Effector memory CD4-positive, alpha-beta T cell (primary cell): ENCODE data around the gene U2SURP.
"Not testable (repeated sequence)": the region's sequence is repeated elsewhere in the genome, so short reads cannot be mapped to it uniquely, and the experiment has no call there.

Experiments used
- DNase-seq, 3 donors: peaks; one replicate each; pipeline ENCODE4 v3.0.0-alpha.2; 2020
- H3K27ac ChIP-seq: 2 replicates; pipeline ENCODE4 v1.7.0; 2013; ENCODE audit warnings: mild to moderate bottlenecking, low read length, moderate library complexity; ENCODE audit not compliant: insufficient read depth, poor library complexity, severe bottlenecking
- H3K27me3 ChIP-seq: replicated peaks from 2 replicates; pipeline ENCODE4 v1.7.0; 2013; ENCODE audit warnings: mild to moderate bottlenecking, low read length; ENCODE audit not compliant: insufficient read depth, control insufficient read depth, poor library complexity, severe bottlenecking
- H3K36me3 ChIP-seq: 2 replicates; pipeline ENCODE4 v1.7.0; 2013; ENCODE audit warnings: mild to moderate bottlenecking, low read length, moderate library complexity; ENCODE audit not compliant: control insufficient read depth, insufficient read depth
- H3K4me1 ChIP-seq: 2 replicates; pipeline ENCODE4 v1.7.0; 2013; ENCODE audit warnings: low read length, mild to moderate bottlenecking; ENCODE audit not compliant: control insufficient read depth, insufficient read depth, poor library complexity, severe bottlenecking
- H3K4me3 ChIP-seq: 2 replicates; pipeline ENCODE4 v1.7.0; 2013; ENCODE audit warnings: low read length, low read depth, mild to moderate bottlenecking; ENCODE audit not compliant: insufficient read depth, poor library complexity, severe bottlenecking
- H3K9me3 ChIP-seq: 2 replicates; pipeline ENCODE4 v1.7.0; 2013; ENCODE audit warnings: mild to moderate bottlenecking, low read length, moderate library complexity; ENCODE audit not compliant: control insufficient read depth

U2SURP gene

DNA sequence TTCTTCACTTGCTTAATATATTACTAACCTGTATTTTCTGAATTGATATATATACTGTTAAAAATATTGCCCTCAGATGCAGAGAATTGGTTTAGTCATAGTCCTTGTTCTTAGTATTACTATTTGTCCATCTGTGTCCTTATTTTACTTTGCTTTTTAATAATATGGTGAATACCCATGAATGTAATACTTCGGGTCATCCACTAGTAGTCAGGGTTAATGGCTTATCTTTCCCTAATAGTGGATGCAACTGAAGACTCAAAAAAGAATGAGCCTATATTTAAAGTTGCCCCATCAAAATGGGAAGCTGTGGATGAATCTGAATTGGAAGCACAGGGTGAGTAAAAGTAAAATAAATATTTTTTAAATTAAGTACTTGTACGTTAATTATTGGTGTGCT, 36.5 kb downstream of the U2SURP start:
- no peaks in the 10 kb centered on the region for H3K4me1 ChIP-seq
- no peak for DNase-seq
- no peak overlapping the region for H3K4me3 ChIP-seq
- peaks cover 48% of the 10 kb centered on the region for H3K36me3 ChIP-seq
- no peaks in the 10 kb centered on the region for H3K27me3 ChIP-seq
- no peaks in the 10 kb centered on the region for H3K9me3 ChIP-seq
- H3K27ac ChIP-seq, result no peak overlapping the region

DNA sequence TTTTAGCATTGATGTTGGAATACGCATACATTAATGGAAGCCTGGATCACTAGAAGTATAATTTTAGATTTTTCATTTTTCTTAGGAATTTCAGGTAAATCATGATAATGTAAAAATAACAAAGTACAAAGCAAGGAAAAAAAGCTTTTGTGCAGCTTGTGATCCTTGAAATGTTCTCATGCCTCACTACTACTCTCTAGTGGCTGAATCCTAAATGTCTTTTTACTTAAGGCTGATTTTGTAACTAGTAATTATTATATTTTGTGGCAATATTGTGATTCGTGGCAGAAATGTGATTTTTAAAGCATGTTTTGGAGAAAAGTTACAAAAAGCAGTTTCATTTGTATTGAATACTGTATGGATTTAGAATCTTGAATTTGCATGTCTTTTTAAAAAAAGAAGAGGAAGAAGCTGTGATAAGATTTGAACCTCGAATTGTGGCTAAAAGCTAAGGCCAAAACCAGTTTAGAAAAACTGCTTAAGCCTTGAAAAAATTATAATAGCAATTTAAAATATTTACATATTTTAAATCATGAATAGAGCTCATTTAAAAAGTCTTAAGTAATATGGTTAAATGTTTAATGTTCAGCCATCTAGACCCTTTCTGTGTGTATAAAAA, 39.0 kb downstream of the U2SURP start:
- H3K4me1 ChIP-seq, result no peaks in the 10 kb centered on the region
- H3K27ac ChIP-seq, result no peak overlapping the region
- H3K36me3 ChIP-seq, result peaks cover 44% of the 10 kb centered on the region
- no peaks in the 10 kb centered on the region for H3K9me3 ChIP-seq
- DNase-seq, result no peak
- H3K4me3 ChIP-seq, result no peak overlapping the region
- H3K27me3 ChIP-seq, result no peaks in the 10 kb centered on the region

GRCh38 chr3:143041903-143042302, 40.5 kb downstream of the U2SURP start:
- H3K36me3 ChIP-seq, result peaks cover 49% of the 10 kb centered on the region
- H3K27me3 ChIP-seq, result no peaks in the 10 kb centered on the region
- H3K27ac ChIP-seq, result no peak overlapping the region
- H3K4me3 ChIP-seq, result no peak overlapping the region
- H3K9me3 ChIP-seq, result no peaks in the 10 kb centered on the region
- no peaks in the 10 kb centered on the region for H3K4me1 ChIP-seq
- no peak for DNase-seq

DNA sequence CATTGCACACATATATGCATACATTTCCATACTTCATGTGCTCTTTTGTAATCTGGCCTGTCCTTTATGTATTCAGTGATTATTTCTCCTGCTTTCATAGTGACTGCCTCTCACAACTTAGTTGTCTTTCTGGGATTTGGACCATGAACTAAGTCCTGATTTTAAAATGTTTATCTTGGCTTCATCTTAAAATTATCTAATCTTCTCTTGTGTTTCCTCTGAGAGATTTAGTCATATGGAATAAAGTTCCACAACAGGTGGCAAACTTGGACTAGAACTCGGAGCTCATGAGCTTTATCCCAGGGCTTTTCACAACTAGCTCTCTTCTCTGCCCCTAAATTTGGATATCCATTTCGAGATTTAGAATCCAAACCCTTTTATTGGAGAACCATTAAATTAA, 44.3 kb downstream of the U2SURP start:
- Histone ChIP-seq H3K27me3 (no peaks in the 10 kb centered on the region), H3K4me3 (no peak overlapping the region), H3K27ac (no peak overlapping the region), H3K36me3 (peaks cover 36% of the 10 kb centered on the region), H3K9me3 (no peaks in the 10 kb centered on the region), H3K4me1 (no peaks in the 10 kb centered on the region)
- DNase-seq, result no peak

GRCh38 chr3:143046075-143046474, 44.7 kb downstream of the U2SURP start:
- not testable (repeated sequence) for H3K4me3 ChIP-seq, H3K9me3 ChIP-seq, H3K27me3 ChIP-seq, DNase-seq, H3K27ac ChIP-seq, H3K4me1 ChIP-seq
- H3K36me3 ChIP-seq, result peaks cover 38% of the 10 kb centered on the region

GRCh38 chr3:143054011-143054410, 52.6 kb downstream of the U2SURP start:
- Histone ChIP-seq H3K4me3 (no peak overlapping the region), H3K9me3 (no peaks in the 10 kb centered on the region), H3K4me1 (no peaks in the 10 kb centered on the region), H3K27ac (no peak overlapping the region), H3K36me3 (peaks cover 63% of the 10 kb centered on the region), H3K27me3 (no peaks in the 10 kb centered on the region)
- DNase-seq, result no peak

DNA sequence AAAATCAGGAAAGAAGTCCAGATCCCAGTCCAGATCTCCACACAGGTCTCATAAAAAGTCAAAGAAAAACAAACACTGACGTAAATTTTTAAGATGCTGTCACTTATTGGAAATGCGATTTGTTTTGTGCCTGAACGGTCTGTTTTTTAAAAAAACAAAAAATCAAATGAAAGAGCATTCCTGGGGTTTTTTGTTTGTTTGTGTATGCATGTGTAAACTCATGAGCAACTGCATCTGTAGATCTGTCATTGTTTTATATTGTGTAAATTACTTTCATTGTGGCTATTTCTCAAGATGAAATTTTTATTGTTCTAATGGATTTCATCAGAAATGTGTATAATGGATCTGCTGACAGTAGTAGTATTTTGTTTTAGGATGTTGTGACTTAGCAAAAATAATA, 55.0 kb downstream of the U2SURP start:
- DNase-seq, result no peak
- Histone ChIP-seq H3K4me3 (no peak overlapping the region), H3K27ac (no peak overlapping the region), H3K9me3 (no peaks in the 10 kb centered on the region), H3K4me1 (no peaks in the 10 kb centered on the region), H3K27me3 (no peaks in the 10 kb centered on the region), H3K36me3 (peaks cover 55% of the 10 kb centered on the region)

- Histone ChIP-seq H3K27me3 (no peaks in the 10 kb centered on the region), H3K27ac (no peak overlapping the region), H3K4me1 (no peaks in the 10 kb centered on the region), H3K9me3 (no peaks in the 10 kb centered on the region), H3K4me3 (no peak overlapping the region), H3K36me3 (peaks cover 14% of the 10 kb centered on the region)
- DNase-seq, result no peak
Measured at GRCh38 chr3:143060906-143061305, 59.5 kb downstream of the U2SURP start.

DNA sequence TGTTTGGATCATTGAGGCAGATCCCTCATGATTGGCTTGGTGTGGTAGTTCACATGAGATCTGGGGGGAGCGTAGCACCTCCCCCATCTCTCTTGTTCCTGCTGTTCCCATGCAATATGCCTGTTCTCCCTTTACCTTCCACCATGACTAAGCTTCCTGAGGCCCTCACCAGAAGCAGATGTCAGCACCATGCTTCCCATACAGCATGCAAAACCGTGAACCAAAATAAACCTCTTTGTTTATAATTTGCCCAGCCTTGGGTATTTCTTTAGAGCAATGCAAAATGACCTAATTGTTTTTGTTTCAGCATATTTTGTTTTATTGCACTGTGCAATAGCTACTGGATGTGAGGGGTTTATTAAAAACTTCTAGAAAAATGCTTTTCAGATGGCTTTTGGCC, 61.6 kb downstream of the U2SURP start:
- no peak overlapping the region for H3K4me3 ChIP-seq
- no peaks in the 10 kb centered on the region for H3K9me3 ChIP-seq
- H3K27ac ChIP-seq, result no peak overlapping the region
- no peaks in the 10 kb centered on the region for H3K27me3 ChIP-seq
- no peaks in the 10 kb centered on the region for H3K4me1 ChIP-seq
- DNase-seq, result no peak
- no peaks in the 10 kb centered on the region for H3K36me3 ChIP-seq

- no peaks in the 10 kb centered on the region for H3K27me3 ChIP-seq
- no peaks in the 10 kb centered on the region for H3K9me3 ChIP-seq
- no peak for DNase-seq
Measured at GRCh38 chr3:143064777-143065176, 63.4 kb downstream of the U2SURP start.

More at GRCh38 chr3:143064777-143065176, 63.4 kb downstream of the U2SURP start:
- Histone ChIP-seq H3K36me3 (no peaks in the 10 kb centered on the region), H3K4me1 (no peaks in the 10 kb centered on the region), H3K4me3 (no peak overlapping the region), H3K27ac (no peak overlapping the region)
